Left kidney (tissue), 2 donors: Measurements from ENCODE around the gene C10orf67. TPM values are rescaled to one million over a fixed set of nuclear protein-coding genes. Genes with fewer than 3 reads are reported as not detected.
"Not testable (repeated sequence)": the region's sequence is repeated elsewhere in the genome, so short reads cannot be mapped to it uniquely, and the experiment has no call there.

ENCODE experiments used
- DNase-seq: peaks from one replicate; pipeline ENCODE4 v3.0.0-alpha.2; 2013
- polyA plus RNA-seq: library from polyadenylated mRNA; unstranded; fragments of 120-200 nt; gene quantifications from one replicate; pipeline ENCODE4 v1.2.1, GENCODE V29; 2013; ENCODE audit not compliant: insufficient read length

C10orf67 gene
- polyA plus RNA-seq, 1 donor = 2.7 TPM

DNA sequence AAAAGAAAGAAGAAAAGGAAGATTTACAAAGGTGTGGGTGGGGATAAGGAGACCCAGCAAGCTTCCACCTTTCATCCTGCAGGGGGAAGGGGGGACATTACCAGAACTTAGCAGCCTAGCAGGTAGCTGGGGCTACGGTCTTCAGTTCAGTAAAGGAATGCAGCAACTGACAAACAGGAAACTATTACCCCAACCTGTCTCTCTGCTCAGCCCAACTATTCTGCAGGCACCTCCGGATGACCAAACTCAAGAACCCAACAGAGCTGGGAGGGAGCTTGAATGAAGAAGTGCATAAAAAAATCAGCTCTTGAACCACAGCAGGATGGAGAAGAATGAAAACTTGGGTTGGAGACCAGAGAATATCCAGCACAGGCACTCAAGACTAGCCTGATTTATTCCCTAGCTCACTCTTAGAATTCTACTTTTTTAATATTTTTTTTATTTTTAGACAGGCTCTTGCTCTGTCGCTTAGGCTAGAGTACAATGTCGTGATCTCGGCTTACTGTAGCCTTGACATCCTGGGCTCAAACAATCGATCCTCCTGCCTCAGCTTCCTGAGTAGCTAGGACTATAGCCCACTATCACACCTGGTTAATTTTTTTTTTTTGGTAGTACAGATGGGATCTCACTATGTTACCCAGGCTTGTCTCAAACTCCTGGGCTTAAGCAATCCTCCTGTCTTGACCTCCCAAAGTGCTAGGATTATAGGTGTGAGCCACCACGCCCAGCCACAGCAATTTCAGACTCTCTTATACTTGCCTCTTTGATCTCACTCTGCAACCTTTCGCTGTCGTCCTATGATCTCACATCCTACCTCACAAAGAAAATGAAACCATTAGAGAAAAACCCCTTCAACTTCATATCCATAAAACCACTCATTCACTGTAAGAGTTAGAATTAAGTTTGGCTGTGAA lies 18.5 kb upstream of the C10orf67 start:
- DNase-seq = no peak

- no peak for DNase-seq
Observed at GRCh38 chr10:23362069-23362830, 17.7 kb upstream of the C10orf67 start.

- no peak for DNase-seq
Observed at GRCh38 chr10:23361665-23362064, 17.1 kb upstream of the C10orf67 start.

GRCh38 chr10:23359692-23360380 lies 15.2 kb upstream of the C10orf67 start:
- DNase-seq = no peak

- no peak for DNase-seq
Observed at GRCh38 chr10:23358357-23358756, 13.8 kb upstream of the C10orf67 start.

DNA sequence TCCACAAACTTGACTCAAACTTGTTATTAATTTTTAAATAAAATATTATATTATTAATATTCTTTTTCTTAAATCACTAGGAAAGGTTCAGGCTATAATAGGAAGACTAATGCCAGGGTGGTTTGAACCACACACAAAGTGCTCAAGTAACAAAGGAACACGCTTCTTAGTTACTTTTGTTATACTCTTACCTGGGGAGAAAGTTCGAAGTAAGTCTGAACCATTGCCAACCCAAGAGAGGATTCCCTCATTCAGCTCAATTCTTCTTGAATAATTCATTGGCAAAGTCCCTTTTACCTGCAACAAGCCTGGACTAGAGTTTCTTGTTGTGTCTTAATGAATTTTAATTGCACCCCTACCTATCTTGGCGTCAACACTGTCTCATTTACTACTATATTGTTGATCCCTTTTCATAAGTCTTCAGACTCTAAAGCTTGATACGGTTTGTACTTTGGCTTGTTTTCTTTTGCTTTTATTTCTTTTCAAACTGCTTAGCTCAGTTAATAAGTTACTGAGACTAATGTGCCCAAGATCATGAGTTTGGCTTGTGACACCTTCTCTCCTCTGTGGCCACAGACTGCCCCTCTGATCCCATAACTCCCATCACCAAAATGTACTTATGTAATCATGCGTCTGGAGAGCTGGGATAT lies 10.2 kb upstream of the C10orf67 start:
- DNase-seq = no peak

DNA sequence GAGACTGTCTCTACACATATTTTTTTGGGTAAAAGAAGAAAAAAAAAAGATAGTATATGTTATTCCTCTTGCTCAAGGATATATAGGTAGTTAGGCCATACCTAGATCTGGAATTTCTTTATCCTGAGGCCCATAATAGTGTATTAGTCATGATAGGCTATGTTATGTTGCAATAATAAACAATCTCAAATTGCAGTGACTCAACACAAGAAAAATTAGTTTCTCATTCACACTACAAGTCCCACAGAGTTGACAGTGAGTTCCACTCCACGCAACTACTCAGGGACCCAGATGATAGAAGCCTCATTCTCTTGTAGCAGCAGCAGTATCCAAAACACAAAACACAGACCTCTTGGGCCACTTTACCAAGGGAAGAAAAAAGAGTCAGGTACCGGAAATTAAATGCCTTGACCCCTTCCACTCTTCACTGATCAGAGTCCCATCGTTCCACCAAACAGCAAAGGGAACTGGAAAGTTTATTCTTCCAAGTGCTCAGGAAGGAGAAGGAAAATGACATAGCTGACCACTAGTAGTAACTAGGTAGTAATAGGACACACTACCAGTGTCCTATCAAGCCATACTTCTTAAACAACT lies 7.4 kb upstream of the C10orf67 start:
- DNase-seq = no peak

DNA sequence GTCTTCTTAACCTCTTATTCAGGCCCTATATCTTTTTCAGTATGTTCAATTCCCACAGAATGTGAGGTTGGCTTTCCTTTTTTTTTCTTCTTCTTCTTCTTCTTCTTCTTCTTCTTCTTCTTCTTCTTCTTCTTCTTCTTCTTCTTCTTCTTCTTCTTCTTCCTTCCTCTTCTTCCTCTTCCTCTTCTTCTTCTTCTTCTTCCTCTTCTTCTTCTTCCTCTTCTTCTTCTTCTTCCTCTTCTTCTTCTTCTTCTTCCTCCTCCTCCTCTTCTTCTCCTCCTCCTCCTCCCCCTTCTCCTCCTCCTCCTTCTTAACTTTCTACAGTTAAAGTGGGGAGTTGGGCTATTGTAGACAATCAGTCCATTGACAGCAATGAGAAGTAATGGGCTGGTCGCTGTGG lies 6.1 kb upstream of the C10orf67 start:
- DNase-seq = not testable (repeated sequence)

DNA sequence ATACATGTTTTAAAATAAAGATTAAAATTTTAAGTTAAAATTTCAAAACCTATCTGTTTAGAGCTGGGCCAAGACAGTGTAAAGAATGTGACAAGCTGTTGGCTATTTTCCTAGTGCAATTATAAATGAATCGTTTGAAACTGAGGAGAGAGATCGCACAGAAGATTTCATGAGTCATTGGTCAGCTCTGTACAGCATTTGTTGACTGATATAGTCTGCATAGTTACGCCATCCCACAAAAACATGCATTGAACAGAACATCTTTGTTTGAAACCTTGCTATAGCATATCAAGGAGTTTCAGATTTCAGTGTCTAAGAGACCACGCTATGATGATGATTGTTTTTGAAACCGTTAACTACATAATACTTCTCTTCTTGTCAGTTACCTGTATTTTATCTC lies 1.3 kb upstream of the C10orf67 start:
- DNase-seq = no peak

- peak; percentile 74 for DNase-seq
Observed at GRCh38 chr10:23343591-23344240, 881 bp downstream of the C10orf67 start.

DNA sequence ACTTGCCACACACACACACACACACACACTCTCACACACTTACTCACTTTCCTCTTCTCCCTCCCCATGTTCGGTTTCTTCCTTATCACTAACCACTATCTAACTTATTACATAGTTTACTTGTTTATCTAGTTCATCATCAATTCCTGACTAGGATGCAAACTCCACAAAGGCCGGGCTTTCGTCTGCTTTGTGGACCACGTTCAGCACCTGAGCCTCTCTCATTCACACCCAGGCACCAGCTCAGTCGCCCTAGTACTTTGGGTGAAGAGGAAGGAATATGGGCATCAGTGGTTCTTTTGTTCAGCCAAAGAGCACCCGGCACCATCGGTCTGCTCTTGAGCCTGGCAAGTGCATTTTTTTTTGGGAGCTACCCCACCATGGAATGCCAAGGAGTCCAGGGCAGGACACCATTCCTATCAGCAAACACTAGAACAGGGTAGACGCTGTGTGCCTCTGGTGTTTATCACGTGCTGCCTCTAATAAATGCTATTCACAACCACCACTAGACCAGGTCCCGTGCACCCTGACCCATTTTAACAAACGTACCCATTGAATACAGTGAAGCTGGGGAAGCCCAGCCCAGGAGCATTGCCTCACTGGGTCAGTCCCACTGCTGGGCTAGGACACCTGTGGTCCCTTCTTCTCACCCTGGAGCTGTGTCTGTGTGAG lies 2.2 kb downstream of the C10orf67 start:
- DNase-seq = no peak

- DNase-seq = no peak
Observed at GRCh38 chr10:23341004-23341403, 3.6 kb downstream of the C10orf67 start.

DNA sequence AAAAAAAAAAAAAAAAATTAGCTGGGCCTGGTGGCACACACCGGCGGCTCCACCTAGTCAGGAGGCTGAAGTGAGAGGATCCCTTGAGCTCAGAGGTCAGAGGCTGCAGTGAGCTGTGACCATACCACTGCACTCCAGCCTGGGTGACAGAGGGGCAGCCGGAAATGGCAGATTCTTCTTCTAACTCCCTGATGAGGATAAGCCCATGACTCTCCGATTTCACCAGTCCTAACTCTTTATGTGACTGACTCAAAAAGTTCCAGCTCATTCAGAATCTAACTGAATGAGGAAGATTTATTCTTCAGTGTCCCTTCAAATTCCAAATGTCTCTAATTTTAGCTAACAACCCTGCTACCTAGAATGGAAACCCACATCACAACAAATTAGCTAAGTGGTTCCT lies 4.2 kb downstream of the C10orf67 start:
- no peak for DNase-seq

DNA sequence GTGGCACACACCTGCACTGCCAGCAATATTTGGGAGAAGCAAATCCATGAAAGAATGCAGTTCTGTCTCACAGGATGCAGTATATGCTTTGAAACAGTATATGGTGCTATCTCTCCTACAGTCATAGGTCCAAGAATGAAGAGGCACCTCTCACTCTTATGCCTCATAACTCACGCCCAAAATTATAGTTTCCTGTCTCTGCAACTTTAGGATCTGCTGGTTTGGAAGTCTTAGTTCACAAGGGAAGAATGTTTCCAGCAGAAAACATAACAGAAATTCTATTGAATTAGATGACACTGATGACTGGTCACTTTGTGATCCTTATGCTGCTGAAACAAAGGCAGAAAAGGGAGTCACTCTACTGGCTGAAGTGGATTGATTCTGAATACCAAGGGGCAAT lies 5.7 kb downstream of the C10orf67 start:
- no peak for DNase-seq

DNA sequence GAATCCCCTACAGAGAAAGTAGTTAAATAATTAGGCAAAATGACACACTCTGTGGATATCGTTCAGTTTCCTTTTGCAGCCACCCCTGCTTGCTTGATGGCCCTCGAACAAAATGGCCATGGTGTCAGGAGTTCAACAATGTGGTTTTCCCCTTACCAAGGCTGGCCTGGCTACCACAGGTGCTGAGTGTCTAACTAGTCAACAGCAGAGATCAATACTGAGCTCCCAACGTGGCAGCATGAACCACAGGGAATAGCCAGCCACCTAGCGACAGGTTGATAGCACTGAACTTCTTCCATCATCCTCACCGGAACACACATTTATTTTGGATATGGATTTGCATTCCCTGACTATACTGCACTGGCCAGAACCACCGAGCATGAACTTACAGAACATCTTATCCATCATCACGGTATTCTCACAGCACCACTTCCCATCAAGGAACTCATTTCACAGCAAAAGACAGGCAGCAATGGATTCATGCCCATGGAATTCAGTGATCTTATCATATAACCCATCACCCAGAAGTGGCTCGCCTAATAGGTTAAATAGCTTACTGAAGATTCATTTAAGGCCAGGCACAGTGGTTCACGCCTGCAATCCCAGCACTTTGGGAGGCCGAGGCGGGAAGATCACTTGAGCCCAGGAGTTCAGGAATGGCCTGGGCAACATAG lies 6.3 kb downstream of the C10orf67 start:
- DNase-seq = no peak

GRCh38 chr10:23337616-23338015 lies 7.0 kb downstream of the C10orf67 start:
- no peak for DNase-seq

DNA sequence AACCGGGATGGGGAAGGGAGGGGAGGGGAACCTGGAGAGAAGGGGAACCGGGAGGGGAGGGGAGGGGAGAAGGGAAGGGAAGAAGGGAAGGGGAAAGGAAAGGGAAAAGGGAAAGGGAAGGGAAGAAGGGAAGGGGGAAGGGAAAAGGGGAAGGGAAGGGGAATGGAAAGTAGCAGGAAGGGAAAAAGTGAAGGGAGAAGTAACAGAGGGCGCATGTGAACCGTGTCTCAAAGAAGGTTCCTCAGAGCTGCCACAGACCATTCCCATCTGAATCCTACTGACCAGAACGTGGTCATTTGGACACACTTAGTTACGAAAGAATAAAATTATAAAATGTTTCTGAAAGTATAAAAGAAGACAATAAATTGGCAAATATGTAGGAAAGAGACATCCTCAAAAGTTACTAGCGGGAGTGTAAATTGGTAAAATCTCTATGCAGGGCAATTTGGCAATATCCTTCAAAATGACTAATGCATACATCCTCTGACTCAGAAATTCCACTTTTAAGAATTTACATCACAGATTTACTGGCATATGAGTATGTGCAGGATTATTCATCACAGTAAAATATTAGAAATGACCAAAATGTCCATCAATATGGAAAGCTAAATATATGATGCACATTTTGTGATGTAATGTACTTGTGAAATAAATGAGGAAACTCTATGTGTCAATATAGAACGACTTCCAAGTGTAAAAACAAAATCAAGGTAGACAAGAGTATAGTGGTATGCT lies 12.9 kb downstream of the C10orf67 start:
- no peak for DNase-seq

GRCh38 chr10:23330948-23331347 lies 13.6 kb downstream of the C10orf67 start:
- no peak for DNase-seq
